HG02938 (cell line): ENCODE data around the gene ROR2.

ENCODE experiments used
- ATAC-seq: cut with Tn5 transposase; IDR thresholded peaks from one replicate; pipeline ENCODE4 v1.9.1; 2021; ENCODE audit warnings: mild to moderate bottlenecking, moderate library complexity; ENCODE audit not compliant: unreplicated experiment

The ROR2 gene

GRCh38 chr9:91603932-91604331 lies 346.1 kb downstream of the ROR2 start:
- no peak for ATAC-seq

GRCh38 chr9:91599564-91599963 lies 350.5 kb downstream of the ROR2 start:
- ATAC-seq: no peak

GRCh38 chr9:91591627-91592026 lies 358.4 kb downstream of the ROR2 start:
- no peak for ATAC-seq

GRCh38 chr9:91589101-91589553 lies 360.9 kb downstream of the ROR2 start:
- no peak for ATAC-seq

GRCh38 chr9:91586282-91586681 lies 363.7 kb downstream of the ROR2 start:
- no peak for ATAC-seq

GRCh38 chr9:91583966-91584365 lies 366.1 kb downstream of the ROR2 start:
- no peak for ATAC-seq

- no peak for ATAC-seq
Measured at GRCh38 chr9:91583161-91583875, 366.7 kb downstream of the ROR2 start.

GRCh38 chr9:91582181-91582580 lies 367.8 kb downstream of the ROR2 start:
- ATAC-seq: no peak

- no peak for ATAC-seq
Measured at GRCh38 chr9:91580136-91580535, 369.9 kb downstream of the ROR2 start.

- ATAC-seq: no peak
Measured at GRCh38 chr9:91578911-91579310, 371.1 kb downstream of the ROR2 start.

GRCh38 chr9:91577633-91578061 lies 372.4 kb downstream of the ROR2 start:
- ATAC-seq: no peak

GRCh38 chr9:91572811-91573210 lies 377.2 kb downstream of the ROR2 start:
- ATAC-seq: no peak

- no peak for ATAC-seq
Measured at GRCh38 chr9:91572044-91572443, 378.0 kb downstream of the ROR2 start.

GRCh38 chr9:91571036-91571435 lies 379.0 kb downstream of the ROR2 start:
- no peak for ATAC-seq

GRCh38 chr9:91567642-91568274 lies 382.3 kb downstream of the ROR2 start:
- ATAC-seq: no peak

GRCh38 chr9:91564081-91564670 lies 385.9 kb downstream of the ROR2 start:
- no peak for ATAC-seq

GRCh38 chr9:91562416-91562815 lies 387.6 kb downstream of the ROR2 start:
- no peak for ATAC-seq

GRCh38 chr9:91560301-91560700 lies 389.7 kb downstream of the ROR2 start:
- ATAC-seq: no peak

GRCh38 chr9:91558879-91559278 lies 391.1 kb downstream of the ROR2 start:
- no peak for ATAC-seq

GRCh38 chr9:91558395-91558794 lies 391.6 kb downstream of the ROR2 start:
- ATAC-seq: no peak

- no peak for ATAC-seq
Measured at GRCh38 chr9:91557327-91557726, 392.7 kb downstream of the ROR2 start.

GRCh38 chr9:91555132-91555531 lies 394.9 kb downstream of the ROR2 start:
- ATAC-seq: no peak
